Ishikawa (cell line): ENCODE data around the gene RNF113B.

Source experiments
- CEBPB ChIP-seq: IDR thresholded peaks from 2 replicates; pipeline ENCODE4 v1.6.1; 2012
- CREB1 ChIP-seq: IDR thresholded peaks from 2 replicates; pipeline ENCODE4 v1.6.1; 2012; ENCODE audit warnings: low read depth
- EP300 ChIP-seq: IDR thresholded peaks from 2 replicates; pipeline ENCODE4 v1.6.1; 2012; ENCODE audit warnings: borderline replicate concordance
- FOXM1 ChIP-seq: IDR thresholded peaks from 2 replicates; pipeline ENCODE4 v1.6.1; 2012; ENCODE audit warnings: low read depth, borderline replicate concordance
- NFIC ChIP-seq: IDR thresholded peaks from 2 replicates; pipeline ENCODE4 v1.6.1; 2012
- RAD21 ChIP-seq: IDR thresholded peaks from 2 replicates; pipeline ENCODE4 v1.6.1; 2012; ENCODE audit warnings: low read depth
- TCF12 ChIP-seq: IDR thresholded peaks from 2 replicates; pipeline ENCODE4 v1.6.1; 2012; ENCODE audit warnings: low read depth
- TEAD4 ChIP-seq: IDR thresholded peaks from 2 replicates; pipeline ENCODE4 v1.6.1; 2012
- YY1 ChIP-seq: IDR thresholded peaks from 2 replicates; pipeline ENCODE4 v1.6.1; 2012; ENCODE audit warnings: low read depth
- TF ChIP-seq, protein P1 (sequence below): IDR thresholded peaks from 2 replicates; pipeline ENCODE4 v1.6.1; 2012
- TF ChIP-seq, protein P2 (sequence below): IDR thresholded peaks from 2 replicates; pipeline ENCODE4 v1.6.1; 2012; ENCODE audit warnings: low read depth, mild to moderate bottlenecking

DNA sequence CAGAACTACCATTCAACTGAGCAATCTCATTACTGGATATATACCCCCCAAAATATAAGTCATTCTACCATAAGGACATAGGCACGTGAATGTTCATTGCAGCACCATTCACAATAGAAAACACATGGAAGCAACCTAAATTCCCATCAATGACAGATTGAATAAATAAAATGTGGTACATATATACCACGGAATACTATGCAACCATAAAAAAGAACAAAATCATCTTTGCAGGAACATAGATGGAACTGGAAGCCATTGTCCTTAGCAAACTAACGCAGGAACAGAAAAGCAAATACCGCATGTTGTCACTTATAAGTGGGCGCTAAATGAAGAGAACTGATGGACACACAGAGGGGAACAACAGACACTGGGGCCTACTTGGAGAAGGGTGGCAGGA is 14.1 kb downstream of the RNF113B start:
- TF ChIP-seq TCF12 (no peak), EP300 (no peak), RAD21 (no peak), TEAD4 (no peak), CREB1 (no peak), YY1 (no peak), CEBPB (no peak), FOXM1 (no peak), NFIC (no peak)
- TF ChIP-seq, protein P1, sequence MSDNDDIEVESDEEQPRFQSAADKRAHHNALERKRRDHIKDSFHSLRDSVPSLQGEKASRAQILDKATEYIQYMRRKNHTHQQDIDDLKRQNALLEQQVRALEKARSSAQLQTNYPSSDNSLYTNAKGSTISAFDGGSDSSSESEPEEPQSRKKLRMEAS: no peak
- TF ChIP-seq, protein P2, sequence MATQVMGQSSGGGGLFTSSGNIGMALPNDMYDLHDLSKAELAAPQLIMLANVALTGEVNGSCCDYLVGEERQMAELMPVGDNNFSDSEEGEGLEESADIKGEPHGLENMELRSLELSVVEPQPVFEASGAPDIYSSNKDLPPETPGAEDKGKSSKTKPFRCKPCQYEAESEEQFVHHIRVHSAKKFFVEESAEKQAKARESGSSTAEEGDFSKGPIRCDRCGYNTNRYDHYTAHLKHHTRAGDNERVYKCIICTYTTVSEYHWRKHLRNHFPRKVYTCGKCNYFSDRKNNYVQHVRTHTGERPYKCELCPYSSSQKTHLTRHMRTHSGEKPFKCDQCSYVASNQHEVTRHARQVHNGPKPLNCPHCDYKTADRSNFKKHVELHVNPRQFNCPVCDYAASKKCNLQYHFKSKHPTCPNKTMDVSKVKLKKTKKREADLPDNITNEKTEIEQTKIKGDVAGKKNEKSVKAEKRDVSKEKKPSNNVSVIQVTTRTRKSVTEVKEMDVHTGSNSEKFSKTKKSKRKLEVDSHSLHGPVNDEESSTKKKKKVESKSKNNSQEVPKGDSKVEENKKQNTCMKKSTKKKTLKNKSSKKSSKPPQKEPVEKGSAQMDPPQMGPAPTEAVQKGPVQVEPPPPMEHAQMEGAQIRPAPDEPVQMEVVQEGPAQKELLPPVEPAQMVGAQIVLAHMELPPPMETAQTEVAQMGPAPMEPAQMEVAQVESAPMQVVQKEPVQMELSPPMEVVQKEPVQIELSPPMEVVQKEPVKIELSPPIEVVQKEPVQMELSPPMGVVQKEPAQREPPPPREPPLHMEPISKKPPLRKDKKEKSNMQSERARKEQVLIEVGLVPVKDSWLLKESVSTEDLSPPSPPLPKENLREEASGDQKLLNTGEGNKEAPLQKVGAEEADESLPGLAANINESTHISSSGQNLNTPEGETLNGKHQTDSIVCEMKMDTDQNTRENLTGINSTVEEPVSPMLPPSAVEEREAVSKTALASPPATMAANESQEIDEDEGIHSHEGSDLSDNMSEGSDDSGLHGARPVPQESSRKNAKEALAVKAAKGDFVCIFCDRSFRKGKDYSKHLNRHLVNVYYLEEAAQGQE: no peak
